ENCODE measurements around the gene TMEM52B.

- TF ChIP-seq POLR2AphosphoS5 (IDR thresholded peaks at IDR 0.05) (no peak), CTCF (IDR thresholded peaks at IDR 0.05) (no peak), POLR2A (IDR thresholded peaks at IDR 0.05) (no peak)
Observed at GRCh38 chr12:10159280-10159679, 19.6 kb upstream of the TMEM52B start.

Data from suprapubic skin (tissue), 4 donors.